Activated T-helper 1 cell treated with anti-CD3 and anti-CD28 coated beads, Interleukin-12 subunit alpha, Interleukin-12 subunit beta, Interleukin-2, Interleukin-4 antibody, amounts not matched to agents 30 ng/mL and 10 ng/mL and 1 ng/mL, durations not matched to agents 14 hours and 24 hours and 36 hours (primary cell): ENCODE results near the gene GGCX. TPM values are rescaled to one million over a fixed set of nuclear protein-coding genes. Genes with fewer than 3 reads are reported as not detected.
"Not testable (repeated sequence)": the region's sequence is repeated elsewhere in the genome, so short reads cannot be mapped to it uniquely, and the experiment has no call there.

Experiments used
- DNase-seq: peaks from one replicate; pipeline ENCODE4 v3.0.0; 2021; ENCODE audit warnings: low spot score
- H3K27ac Mint-ChIP-seq: one replicate; pipeline ENCODE4 v1.8.0; 2021; ENCODE audit warnings: mild to moderate bottlenecking, mixed read lengths
- H3K27me3 Mint-ChIP-seq: one replicate; pipeline ENCODE4 v1.8.0; 2022; ENCODE audit warnings: mild to moderate bottlenecking, moderate library complexity, mixed read lengths; ENCODE audit not compliant: insufficient read depth
- H3K36me3 Mint-ChIP-seq: one replicate; pipeline ENCODE4 v1.8.0; 2021; ENCODE audit warnings: low read depth, mixed read lengths
- H3K4me1 Mint-ChIP-seq: one replicate; pipeline ENCODE4 v1.8.0; 2021; ENCODE audit warnings: low read depth, mixed read lengths
- H3K4me3 Mint-ChIP-seq: one replicate; pipeline ENCODE4 v1.8.0; 2021; ENCODE audit warnings: mild to moderate bottlenecking, moderate library complexity, mixed read lengths
- H3K9me3 Mint-ChIP-seq: one replicate; pipeline ENCODE4 v1.8.0; 2021; ENCODE audit warnings: mixed read lengths
- intact Hi-C: fragments of 100-400 bp; cut with micrococcal nuclease; formaldehyde crosslinking; loops from one replicate; pipeline ENCODE4 v1.15.1; 2024
- total RNA-seq: library from RNA; stranded (reverse); gene quantifications from 2 replicates; pipeline ENCODE4 v1.2.3, GENCODE V29; 2022

GGCX gene
- total RNA-seq = 26.2 and 28.3 TPM in 2 replicates

DNA sequence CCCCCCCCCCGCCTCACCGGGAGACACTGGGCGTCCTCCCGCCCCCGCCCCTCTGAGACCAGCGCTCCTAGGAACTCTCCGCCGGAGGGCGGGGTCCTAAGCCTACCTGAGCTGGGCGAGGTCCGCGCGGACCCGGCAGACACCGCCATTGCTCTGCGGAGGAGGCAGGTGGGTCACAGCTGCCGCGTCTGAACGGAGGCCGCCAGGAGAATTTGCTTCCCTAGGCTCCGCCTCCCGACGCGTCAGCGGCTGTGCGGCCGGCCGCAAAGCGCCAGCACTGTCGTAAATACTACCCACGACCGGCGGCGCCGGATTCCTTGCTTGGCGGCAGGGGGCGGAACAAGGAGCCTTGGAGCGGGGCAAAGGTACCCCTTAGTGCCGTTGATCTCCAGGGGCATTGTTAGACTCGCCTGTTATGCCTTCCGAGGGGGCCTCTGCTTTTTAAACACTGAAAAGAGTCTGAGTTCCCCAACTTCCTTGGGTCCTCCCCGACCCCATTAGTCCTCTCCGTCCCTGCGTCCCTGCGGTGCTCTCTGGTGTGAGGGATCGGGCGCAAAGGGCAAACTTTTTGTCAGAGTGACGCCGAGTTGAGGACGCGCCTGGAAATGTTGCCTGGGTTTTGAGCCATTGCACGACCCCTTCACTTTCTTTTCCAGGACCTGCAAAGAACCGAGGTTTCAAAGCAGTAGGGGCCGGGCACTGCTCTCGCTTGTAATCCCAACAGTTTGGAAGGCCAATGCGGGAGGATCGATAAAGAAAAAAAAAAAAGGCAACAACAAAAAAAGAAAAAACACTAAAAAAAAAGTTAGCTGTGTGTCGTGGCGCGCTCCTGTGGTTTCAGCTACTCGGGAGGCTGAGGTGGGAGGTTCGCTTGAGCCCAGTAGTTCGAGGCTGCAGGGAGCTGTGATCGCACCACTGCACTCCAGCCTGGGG lies at the start of gene GGCX:
GGCX (minus strand) TSS at position 214 of the 933 bp plus-strand sequence; CDS start at position 149, 65 bp downstream.
- peak within 1 kb of the TSS; percentile 94 for H3K4me3 Mint-ChIP-seq
- peak within 1 kb of the TSS; percentile 81 for H3K27ac Mint-ChIP-seq
- intact Hi-C loops = loop anchor here (1.0 to 2.0 kb wide), 7 partner anchors 17 to 207 kb away; partner anchors contain the start of genes ELMOD3, MAT2A, RETSAT and RNF181
- H3K9me3 Mint-ChIP-seq = no peaks in the 10 kb centered on the region
- peak; percentile 88 for DNase-seq
- H3K27me3 Mint-ChIP-seq = no peaks in the 10 kb centered on the region
- H3K4me1 Mint-ChIP-seq = peaks cover 36% of the 10 kb centered on the region
- H3K36me3 Mint-ChIP-seq = peaks cover 5% of the 10 kb centered on the region

DNA sequence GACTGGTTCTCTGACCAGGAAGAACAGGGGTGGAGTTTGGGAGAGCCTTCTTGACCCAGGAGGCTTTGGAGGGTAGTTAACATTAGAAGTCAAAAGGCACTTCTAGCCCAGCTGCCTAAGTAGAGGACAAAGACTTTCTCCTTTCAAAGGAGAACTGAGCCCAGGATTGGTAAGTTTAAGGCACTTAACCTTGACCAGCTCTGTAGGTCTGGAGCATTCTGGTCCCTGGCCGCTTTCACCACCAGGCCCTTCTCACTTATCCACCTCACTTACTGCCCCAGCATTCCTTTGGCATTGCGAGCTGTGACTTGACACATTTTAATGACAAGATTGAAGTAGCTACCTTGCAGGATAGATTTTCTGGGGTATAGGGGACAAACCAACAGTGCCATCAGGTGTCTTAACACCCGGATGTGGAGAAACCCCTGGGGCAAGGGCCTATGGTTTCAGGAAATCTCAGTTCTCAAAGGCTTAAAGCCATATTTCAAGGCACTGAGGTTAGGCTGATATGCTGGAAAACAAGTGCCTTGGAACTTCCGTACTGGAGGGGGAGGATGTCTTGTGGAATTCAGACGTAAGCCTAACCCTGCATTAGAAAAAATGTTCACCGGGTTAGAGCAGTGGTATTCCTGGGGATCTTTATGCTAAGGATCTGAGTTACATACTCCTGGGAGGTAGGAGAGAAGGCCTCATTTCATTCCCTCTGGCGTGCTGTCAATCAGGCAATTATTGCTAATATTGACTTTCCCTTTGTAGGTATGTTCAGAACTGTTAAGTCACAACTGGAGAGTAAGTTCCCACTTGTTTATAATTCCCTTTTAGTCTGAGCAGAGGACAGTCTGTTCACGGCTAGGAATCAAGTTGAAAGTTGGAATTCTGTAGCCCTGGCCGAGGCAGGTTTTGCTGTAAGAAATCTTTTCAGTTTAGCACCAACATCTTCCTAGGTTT lies 46.2 kb upstream of the GGCX start:
- Mint-ChIP-seq H3K9me3 (no peaks in the 10 kb centered on the region), H3K4me1 (peaks cover 23% of the 10 kb centered on the region), H3K27ac (no peak overlapping the region), H3K36me3 (peaks cover 28% of the 10 kb centered on the region), H3K27me3 (no peaks in the 10 kb centered on the region), H3K4me3 (no peak overlapping the region)
- DNase-seq = no peak
- intact Hi-C loops = no loop called here

DNA sequence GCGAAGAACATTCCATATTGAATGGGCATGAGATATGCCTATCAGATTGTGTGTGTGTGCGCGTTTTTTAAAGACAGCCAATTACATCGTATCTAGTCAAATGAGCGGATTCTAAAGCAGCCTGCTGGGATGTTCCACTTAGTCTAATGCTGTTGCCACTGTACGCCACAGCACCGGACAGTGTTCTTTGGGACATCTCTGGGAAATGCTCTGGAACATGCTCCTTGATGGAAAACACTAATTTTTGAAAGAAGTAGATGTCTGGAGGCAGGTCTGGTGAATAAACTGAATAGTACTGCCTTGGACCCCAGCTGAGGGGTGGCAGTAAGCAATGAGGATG lies 44.8 kb upstream of the GGCX start:
- no peak for DNase-seq
- intact Hi-C loops = no loop called here
- Mint-ChIP-seq H3K4me1 (peaks cover 23% of the 10 kb centered on the region), H3K27me3 (no peaks in the 10 kb centered on the region), H3K9me3 (no peaks in the 10 kb centered on the region), H3K36me3 (peaks cover 26% of the 10 kb centered on the region), H3K27ac (no peak overlapping the region), H3K4me3 (no peak overlapping the region)

DNA sequence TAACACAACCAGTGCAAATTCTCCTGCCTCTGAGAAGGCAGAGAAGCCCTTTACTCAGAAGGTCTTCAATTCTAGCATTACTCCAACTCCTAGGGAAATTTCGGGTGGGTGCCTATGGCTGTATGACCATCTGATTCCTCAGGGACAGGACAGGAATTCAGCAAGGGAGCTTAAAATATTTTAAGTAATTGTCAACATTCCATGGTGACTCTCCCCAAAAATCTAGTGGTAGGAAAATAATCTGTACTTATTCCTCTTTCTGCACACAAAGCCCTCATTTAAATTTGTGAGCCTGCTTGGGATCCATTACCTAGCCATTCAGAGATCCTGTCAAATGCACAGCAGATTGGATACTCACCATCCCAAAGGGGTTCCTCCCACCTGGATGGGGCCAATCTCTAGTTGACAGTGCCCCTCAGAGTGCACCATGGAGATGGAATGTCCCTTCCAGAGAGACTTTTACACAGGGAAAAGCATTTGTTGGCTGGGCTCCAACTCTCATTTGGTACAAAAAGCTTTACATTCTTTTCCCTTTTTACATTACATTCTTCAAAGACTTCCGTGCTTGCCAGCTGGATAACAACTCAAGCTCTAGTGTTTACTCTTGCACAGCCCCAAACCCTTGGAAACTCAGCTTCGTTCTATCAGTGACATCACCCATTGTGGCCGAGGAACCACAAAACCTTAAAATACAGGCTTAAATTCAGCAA lies 44.3 kb upstream of the GGCX start:
- H3K27me3 Mint-ChIP-seq = no peaks in the 10 kb centered on the region
- peaks cover 23% of the 10 kb centered on the region for H3K4me1 Mint-ChIP-seq
- H3K4me3 Mint-ChIP-seq = no peak overlapping the region
- peaks cover 26% of the 10 kb centered on the region for H3K36me3 Mint-ChIP-seq
- H3K9me3 Mint-ChIP-seq = no peaks in the 10 kb centered on the region
- no peak overlapping the region for H3K27ac Mint-ChIP-seq
- DNase-seq = no peak
- intact Hi-C loops = no loop called here

DNA sequence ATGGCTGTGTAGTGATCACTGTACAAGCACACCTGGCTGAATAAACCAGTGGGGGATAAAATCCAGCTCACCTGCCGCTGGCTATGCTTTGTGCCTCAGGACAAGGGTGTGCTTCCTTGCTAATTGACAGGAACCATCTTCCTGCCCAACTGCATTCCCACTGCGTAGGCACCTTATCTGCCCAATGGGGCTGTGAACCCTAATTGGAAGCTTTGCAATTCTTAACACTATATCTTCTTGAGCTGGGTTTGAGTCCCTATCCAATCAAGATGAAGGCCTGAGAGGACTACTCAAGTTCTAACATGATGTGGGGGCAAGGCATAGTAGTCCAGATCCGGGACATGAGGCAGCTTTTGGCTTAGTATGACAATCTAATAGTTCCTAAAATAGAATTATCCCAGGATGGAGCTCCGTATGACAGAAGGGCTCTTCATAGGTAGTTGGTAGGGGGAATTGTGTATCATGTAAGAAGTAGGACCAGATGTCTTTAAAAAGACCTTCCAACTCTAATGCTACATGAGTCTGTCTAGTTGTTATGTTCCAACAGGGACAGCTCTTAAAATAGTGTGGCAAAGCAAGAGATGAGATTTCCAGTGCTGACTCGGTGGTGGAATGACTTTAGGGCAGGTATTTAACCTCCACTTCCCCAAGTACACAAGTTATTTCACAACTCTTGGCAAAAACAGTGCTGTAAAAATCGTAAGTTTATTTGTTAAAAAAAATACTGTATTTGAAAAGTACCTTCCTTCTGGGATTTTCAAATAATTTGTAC lies 43.5 kb upstream of the GGCX start:
- intact Hi-C loops = no loop called here
- Mint-ChIP-seq H3K4me1 (peaks cover 17% of the 10 kb centered on the region), H3K36me3 (peaks cover 22% of the 10 kb centered on the region)

DNA sequence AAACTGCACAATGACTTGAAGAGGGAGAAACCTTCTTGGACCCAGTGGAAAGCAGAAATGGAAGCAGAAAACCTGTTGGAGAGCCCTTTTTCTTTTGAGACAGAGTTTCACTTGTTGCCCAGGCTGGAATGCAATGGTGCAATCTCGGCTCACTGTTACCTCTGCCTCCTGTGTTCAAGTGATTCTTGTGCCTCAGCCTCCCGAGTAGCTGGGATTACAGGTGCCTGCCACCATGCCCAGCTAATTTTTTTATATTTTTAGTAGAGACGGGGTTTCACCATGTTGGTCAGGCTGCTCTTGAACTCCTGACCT lies 42.8 kb upstream of the GGCX start:
- intact Hi-C loops, DNase-seq, H3K27ac Mint-ChIP-seq, H3K27me3 Mint-ChIP-seq, H3K4me3 Mint-ChIP-seq, H3K9me3 Mint-ChIP-seq: not testable (repeated sequence)
- peaks cover 21% of the 10 kb centered on the region for H3K36me3 Mint-ChIP-seq
- peaks cover 17% of the 10 kb centered on the region for H3K4me1 Mint-ChIP-seq

More for the DNA sequence above, 43.5 kb upstream of the GGCX start:
- DNase-seq = no peak
- peak overlapping the region; percentile 26 for H3K4me3 Mint-ChIP-seq
- H3K27ac Mint-ChIP-seq = no peak overlapping the region
- H3K9me3 Mint-ChIP-seq = no peaks in the 10 kb centered on the region
- no peaks in the 10 kb centered on the region for H3K27me3 Mint-ChIP-seq

DNA sequence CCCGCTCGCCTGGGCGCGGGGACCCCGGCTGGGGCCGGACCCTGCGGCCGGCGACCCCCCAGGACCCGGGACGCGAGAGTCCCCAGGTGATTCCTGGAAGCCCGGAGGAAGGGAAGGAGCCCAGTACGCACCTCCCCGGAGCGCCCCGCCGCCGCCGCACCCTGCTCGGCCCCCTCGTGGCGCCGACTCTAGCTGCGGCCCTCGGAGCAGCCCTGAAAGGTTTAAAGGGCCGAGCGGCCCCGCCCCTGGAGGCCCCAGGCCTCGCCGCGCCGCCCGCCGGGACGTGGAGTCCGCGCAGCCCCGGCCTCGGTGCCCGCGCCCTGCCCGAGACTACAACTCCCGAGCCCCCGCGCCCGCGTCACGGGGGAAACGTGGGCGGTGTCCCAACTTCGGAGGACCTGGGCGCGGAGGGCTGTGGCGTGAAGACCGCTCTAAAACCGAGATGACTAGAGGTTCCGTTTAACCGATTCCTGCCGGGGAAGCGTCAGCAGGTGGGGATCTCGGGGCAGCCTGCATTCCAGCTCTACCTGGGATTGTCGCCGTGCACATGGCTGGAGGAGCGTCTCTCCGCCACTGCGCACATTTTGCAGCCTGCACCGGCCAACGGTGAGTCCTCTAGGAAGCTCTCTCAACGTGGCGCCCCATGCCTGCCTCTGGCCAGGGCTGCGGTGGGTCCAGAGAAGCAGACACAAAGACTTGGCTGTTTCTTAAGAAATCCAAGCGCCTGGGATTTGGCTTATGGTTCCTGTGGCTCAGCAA lies 41.4 kb upstream of the GGCX start, which contains the start of gene TMEM150A:
TMEM150A (minus strand) TSS at position 223 of the 759 bp plus-strand sequence. CDS start 750 bp downstream, outside the sequence.
- Mint-ChIP-seq H3K9me3 (no peaks in the 10 kb centered on the region), H3K27ac (peak within 1 kb of the TSS; percentile 35), H3K27me3 (no peaks in the 10 kb centered on the region), H3K4me1 (peaks cover 11% of the 10 kb centered on the region), H3K36me3 (peaks cover 13% of the 10 kb centered on the region), H3K4me3 (peak within 1 kb of the TSS; percentile 87)
- intact Hi-C loops = loop anchor here (1.0 to 2.0 kb wide), 7 partner anchors 7 to 184 kb away; partner anchors contain the start of genes GGCX, MAT2A, RNF181 and SH2D6
- DNase-seq = peak; percentile 80

DNA sequence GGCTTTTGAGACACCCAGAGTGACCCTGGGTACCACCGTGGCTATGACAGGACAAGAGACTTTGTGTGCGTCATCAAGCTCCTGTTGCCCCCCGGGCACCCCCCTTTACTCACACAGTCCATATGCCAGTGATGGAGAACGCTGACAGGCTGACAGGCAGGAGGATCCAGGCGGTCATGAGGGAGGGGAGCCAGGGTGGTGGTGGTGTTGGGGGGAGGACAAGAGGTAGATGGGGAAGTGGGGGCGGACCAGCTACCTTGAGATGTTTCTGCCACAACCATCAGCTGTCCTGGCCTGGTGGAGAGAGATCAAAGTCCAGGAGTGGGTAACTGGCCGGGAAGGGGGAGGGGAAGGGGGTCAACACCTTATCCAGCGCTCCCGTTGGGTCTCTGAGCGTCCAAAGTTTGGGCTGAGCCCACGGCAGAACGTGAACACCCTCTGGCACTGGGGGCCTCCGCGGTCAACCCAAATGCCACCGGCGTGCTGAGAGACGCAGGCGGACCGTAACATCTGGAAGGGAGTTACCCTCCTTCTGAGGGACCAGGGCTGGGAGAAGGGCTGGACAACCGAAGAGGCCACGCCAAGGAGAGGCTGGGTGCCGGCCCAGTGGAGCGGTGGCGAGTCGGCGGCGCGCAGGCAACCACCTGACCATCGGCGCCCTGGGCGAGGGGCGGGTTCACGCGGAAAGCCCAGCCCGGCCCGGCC lies 40.6 kb upstream of the GGCX start:
- no peaks in the 10 kb centered on the region for H3K9me3 Mint-ChIP-seq
- no peak for DNase-seq
- intact Hi-C loops = loop anchor here (1.0 to 2.0 kb wide), 5 partner anchors 9 to 184 kb away; partner anchors contain the start of genes MAT2A, SH2D6, USP39 and VAMP5
- H3K4me1 Mint-ChIP-seq = peaks cover 18% of the 10 kb centered on the region
- H3K27me3 Mint-ChIP-seq = no peaks in the 10 kb centered on the region
- H3K27ac Mint-ChIP-seq = no peak overlapping the region
- peak overlapping the region; percentile 86 for H3K4me3 Mint-ChIP-seq
- H3K36me3 Mint-ChIP-seq = peaks cover 10% of the 10 kb centered on the region

DNA sequence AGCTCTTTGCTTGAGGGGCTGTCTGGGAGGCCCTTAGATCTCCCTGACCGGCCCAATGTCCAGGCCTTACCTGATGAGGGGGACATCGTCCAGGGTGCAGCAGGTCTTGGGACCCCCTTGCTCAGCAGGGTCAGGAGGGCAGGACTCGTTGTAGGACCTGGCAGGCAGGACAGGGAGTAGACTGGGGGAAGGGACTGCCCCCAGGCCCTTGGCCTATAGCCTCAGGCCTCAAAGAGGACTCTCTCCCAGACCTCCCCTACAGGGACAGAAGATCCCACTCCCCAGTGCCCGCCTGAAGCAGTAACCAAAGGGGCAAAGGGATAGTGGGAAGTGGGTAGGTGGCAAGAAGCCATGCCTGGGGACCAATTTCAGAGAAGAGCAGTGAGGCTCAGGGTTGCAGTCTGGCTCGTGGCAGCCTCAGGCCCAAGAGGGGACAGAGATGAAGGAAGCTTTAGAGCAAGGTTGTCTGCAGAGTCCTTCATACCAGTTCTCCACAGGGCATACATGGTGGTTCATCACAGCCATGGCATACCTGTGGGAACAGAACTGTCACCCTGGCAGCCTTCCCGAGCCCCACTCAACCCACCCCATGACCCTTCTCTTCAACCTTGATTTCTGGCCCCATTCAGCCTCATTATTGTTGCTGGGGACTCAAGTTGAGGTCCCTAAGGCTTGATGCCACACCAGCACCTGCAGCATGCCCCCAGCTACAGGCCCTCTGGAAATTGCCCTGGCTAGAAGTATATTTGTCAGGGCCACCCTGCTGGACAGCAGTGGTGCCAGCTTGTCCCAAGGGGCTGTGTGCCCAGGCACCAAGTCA lies 39.9 kb upstream of the GGCX start:
- H3K27ac Mint-ChIP-seq = no peak overlapping the region
- H3K4me1 Mint-ChIP-seq = peaks cover 23% of the 10 kb centered on the region
- no peak for DNase-seq
- H3K27me3 Mint-ChIP-seq = no peaks in the 10 kb centered on the region
- intact Hi-C loops = no loop called here
- peak overlapping the region; percentile 86 for H3K4me3 Mint-ChIP-seq
- no peaks in the 10 kb centered on the region for H3K9me3 Mint-ChIP-seq
- peaks cover 7% of the 10 kb centered on the region for H3K36me3 Mint-ChIP-seq

DNA sequence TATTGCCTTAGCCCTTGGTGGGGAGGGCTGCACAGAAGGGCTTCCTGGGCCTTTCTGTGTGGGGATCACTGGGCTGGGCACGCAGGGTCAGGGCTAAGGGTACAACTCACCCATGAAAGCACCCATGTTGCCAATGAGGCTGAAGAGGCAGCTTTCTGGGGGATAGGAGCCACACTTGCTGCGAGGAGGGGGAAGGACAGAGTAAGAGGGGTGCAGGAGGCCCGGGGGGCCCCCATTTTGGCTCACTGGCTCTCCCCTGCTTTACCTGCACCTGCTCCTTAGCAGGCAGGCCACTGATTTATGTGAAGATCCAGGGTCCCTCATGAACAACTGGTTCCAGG lies 38.9 kb upstream of the GGCX start:
- DNase-seq = no peak
- H3K36me3 Mint-ChIP-seq = peaks cover 13% of the 10 kb centered on the region
- peaks cover 23% of the 10 kb centered on the region for H3K4me1 Mint-ChIP-seq
- H3K4me3 Mint-ChIP-seq = peak overlapping the region; percentile 33
- H3K9me3 Mint-ChIP-seq = no peaks in the 10 kb centered on the region
- intact Hi-C loops = no loop called here
- H3K27ac Mint-ChIP-seq = no peak overlapping the region
- H3K27me3 Mint-ChIP-seq = no peaks in the 10 kb centered on the region
